ENCODE data around the gene ALPP. TPM values are rescaled to one million over a fixed set of nuclear protein-coding genes. Genes with fewer than 3 reads are reported as not detected.
"Not testable (repeated sequence)": the region's sequence is repeated elsewhere in the genome, so short reads cannot be mapped to it uniquely, and the experiment has no call there.

ALPP gene
- total RNA-seq, 1 donor from 2014 or later = not detected

DNA sequence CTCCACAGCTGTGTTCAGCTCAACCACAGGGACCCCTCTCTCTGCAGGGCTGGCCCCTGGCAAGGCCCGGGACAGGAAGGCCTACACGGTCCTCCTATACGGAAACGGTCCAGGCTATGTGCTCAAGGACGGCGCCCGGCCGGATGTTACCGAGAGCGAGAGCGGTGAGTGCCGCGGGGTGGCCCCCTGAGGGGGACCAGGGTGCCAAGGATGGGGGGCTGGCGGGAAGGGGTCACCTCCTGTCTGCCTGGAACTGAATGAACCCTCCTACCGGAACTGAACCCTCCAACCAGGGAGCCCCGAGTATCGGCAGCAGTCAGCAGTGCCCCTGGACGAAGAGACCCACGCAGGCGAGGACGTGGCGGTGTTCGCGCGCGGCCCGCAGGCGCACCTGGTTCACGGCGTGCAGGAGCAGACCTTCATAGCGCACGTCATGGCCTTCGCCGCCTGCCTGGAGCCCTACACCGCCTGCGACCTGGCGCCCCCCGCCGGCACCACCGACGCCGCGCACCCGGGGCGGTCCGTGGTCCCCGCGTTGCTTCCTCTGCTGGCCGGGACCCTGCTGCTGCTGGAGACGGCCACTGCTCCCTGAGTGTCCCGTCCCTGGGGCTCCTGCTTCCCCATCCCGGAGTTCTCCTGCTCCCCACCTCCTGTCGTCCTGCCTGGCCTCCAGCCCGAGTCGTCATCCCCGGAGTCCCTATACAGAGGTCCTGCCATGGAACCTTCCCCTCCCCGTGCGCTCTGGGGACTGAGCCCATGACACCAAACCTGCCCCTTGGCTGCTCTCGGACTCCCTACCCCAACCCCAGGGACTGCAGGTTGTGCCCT is 2.9 kb downstream of the ALPP start:
- DNase-seq (ENCODE audit: low read depth) = not testable (repeated sequence)

DNA sequence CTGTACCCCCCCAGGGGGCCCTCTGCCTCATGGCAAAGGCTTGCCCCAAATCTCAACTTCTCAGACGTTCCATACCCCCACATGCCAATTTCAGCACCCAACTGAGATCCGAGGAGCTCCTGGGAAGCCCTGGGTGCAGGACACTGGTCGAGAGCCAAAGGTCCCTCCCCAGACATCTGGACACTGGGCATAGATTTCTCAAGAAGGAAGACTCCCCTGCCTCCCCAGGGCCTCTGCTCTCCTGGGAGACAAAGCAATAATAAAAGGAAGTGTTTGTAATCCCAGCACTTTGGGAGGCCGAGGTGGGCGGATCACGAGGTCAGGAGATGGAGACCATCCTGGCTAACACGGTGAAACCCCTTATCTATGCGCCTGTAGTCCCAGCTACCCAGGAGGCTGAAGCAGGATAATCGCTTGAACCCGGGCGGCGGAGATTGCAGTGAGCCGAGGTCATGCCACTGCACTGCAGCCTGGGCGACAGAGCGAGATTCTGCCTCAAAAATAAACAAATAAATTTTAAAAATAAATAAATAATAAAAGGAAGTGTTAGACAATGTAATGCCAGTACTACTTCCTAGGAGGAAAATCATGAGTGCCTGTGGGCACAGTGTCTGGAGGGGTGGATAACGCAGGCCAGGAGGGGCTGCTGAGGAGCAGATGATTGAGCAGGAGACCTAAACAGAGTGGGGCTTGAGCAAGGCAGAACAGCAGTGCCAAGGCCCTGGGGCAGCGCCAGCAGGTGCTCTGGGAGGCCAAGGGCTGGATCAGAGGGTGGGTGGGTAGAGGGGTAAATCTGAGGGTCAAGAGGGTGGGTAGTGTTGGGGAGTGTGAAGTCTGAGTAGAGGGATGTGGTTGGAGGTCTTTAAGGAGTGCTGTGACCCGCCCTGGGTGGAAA is 4.0 kb downstream of the ALPP start:
- no peak for DNase-seq (ENCODE audit: low read depth)

DNA sequence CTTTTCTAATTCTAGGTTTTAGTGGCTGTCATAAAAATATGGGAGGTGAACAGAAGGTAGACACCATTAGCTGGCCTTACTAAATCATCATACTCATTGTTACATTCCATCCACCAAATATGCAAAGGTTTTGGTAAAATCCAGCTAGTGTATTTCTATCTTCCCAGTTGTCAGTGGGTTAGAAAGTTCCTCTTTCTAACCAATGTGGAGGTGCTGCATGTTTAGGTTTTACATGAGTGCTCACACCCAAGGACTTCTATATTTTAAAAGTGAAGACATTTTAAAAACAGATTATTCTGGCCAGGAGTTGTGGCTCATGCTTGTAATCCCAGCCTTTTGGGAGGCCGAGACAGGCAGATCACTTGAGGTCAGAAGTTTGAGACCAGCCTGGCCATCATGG is 5.9 kb downstream of the ALPP start:
- DNase-seq (ENCODE audit: low read depth) = no peak

DNA sequence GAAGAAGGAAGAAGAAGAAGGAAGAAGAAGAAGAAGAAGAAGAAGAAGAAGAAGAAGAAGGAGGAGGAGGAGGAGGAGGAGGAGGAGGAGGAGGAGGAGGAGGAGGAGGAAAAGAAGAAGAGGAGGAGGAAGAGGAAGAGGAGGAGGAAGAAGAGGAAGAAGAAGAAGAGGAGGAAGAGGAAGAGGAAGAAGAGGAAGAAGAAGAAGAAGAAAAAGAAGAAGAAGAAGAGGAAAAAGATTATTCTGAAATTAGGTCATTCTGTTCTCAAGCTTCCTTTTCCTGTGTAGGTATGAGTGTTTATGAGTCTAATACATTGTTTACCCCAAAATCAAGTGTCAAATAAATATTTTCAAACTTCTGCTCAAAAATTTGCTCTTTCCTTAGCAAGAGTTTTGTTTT is 6.5 kb downstream of the ALPP start:
- not testable (repeated sequence) for DNase-seq (ENCODE audit: low read depth)

DNA sequence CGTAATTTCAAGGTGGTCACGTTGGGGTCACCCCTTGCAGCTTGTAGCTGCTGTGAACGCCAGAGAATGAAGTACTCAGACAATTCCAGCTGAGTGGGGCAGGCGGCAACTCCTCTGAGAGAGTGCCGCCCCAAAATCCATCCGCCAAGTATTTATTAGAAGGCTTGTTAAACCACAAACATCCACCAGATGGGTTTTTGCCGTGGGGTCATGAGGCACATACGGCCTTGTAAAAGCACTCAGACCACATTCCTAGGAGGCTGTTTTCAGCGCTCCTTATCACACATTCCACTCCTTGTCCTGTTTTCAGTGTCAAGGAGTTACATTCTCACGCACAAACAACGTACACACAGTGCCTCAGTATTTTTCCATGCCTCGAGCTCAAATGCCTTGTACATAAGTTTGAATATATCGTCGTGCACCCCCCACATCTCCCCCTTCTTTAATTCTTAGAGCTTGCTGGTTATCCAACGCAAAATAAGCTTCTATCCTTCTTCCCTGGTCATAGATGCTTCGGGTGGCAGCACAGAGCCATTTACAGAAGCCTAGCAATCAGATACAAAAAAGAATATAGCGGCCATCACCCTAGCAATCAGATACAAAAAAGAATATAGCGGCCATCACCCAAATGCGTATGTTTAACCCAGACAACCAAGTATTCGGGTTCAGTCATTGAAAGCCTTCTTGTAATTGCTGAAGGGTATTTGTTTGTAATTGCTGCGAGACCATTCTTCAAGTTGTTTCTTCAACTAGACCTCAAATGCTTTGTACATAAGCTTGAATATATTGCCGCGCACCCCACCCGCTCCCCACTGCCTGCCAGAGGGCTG is 7.3 kb downstream of the ALPP start:
- DNase-seq (ENCODE audit: low read depth) = peak; percentile 19

DNA sequence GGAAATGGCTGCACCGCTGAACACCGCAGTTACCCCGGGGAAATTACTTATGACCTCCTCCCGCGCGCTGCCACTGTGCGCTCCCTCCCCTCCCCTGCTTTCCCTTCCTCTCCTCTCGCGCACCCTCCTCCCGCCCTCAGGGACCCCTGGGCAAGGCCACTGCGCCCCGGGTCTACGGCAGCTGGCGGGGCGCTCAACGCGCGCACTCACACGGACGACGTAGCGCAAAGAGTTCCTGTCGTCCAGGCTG is 7.9 kb downstream of the ALPP start:
- DNase-seq (ENCODE audit: low read depth) = no peak

DNA sequence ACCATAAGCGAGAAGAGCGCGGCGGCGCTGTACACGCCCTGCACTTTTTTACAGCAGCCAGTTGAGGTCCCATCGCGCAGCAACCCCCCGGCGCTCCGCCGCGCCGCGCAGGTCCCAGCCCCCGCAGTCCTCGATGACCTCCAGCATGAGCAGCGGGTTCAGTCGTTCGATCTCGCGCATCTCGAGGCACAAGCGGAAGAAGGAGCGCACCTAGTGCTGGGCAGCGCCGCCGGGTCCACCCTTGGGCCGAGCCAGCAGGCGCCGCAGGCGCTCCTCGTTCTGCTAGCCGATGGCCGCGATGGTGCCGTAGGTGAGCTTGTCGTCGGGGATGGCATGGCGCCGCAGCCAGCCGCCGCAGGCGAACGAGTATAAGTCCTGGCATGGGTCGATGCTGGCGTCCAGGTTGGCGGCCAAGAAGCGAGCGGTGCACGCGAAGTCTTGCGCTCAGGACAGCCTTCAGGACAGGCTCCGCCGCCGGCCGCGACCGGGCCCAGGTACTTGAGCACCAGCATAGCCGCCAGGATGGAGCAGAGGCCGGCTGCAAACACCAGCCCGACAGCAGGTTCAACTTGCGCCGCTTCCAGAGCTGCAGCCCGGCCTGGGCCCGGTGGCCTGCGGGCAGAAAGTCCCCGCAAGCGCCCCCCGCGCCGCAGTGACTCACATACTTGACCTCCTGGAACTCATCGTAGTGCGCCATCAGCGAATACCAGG is 8.3 kb downstream of the ALPP start:
- no peak for DNase-seq (ENCODE audit: low read depth)

DNA sequence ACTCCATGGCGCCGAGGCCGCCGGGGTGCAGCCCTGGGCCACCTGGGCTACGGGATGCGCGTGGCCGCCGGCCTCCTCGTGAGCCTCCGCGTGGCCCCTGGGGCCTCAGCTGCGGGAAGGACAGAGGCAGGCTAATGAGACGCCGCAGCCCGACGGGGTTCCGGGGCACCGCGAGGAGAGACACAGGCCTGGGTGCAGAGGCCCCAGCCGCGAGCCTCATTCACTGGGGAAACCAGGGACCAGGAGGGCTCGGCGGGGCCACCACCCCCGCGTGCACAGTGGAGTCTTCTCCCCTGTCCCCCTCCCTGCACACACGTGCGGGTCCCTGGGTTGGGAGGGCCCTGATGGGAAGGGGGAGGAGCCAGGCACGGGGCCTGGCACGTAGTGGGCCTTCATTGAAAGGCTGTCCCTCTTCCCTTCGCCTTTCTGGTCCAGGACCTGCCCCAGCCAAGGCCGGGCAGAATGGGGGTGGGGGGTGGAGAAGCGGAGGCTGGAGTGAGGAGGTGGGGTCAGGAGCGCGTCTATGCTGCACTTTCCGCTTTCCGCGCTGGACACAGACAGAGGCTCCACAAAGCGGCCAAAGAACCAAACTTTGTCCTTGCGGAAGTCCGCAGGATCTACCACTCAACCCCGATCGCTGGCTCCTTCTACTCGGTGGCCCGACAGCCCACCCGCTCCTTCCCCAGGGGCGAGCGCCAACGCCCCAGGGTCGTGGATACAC is 9.1 kb downstream of the ALPP start:
- no peak for DNase-seq (ENCODE audit: low read depth)

DNA sequence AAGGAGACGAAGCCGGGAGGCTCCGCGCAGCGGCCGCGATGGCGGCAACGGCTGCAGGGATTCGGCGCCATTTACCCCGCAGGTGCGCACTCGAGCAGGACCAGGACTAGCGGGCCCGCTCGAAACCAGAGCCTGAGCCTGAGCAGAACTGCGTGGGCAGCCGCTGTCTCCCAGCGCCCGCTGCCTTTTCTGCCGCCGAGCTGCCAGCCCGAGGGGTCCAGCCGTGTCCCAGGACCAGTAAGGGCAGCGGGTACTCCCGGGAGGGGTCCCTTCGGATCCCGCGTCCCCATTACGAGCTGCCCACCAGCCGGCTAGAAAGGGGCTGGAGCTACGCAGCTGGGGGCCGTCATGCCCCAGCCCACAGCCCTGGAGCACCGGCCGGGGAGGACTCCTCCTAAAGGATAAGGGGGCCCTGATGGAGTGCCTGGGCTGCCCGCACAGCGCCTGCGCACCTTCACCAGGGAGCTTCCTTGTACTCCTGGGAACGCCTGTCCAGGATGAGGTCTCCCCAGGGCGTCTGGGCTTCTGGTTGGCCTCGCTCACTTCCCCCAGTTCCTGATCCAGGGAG is 9.9 kb downstream of the ALPP start:
- no peak for DNase-seq (ENCODE audit: low read depth)

DNA sequence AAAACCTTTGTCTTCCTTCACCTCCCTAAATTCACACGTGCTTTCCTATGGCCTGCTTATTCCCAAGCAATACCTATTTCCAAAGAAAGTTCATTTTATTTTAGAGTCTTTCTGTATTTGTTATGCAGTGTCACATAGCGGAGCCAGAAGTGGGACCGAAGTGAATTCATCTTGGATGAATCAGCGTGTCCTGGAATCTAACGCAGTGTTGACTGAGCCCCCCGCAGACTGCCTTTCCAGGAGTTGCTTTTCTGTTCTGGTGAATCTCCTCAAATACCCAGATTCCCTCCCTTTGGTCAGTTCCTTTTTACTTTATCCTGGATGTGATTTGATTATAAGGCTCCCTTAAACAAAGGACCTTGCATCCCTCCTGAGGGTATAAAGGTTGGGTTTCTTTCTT is 10.8 kb downstream of the ALPP start:
- DNase-seq (ENCODE audit: low read depth) = no peak

DNA sequence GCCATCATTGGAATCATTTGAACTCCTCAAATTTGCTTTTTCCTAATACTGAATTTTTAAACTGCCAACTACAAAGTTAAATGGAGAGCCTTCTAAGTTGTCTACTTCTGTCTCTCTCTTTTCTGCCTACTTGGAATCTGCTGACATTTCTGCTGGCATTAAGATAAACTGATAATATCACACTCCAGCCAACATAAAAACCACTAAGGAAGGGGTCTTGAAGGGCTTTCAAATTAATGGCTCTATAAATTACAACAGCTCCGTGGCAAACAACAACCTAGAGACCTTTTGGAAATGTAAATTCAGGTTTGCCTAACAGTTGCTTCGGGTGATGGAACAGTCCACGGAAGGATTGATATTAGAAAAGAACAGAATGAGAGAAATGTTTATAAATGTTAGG is 12.1 kb downstream of the ALPP start:
- no peak for DNase-seq (ENCODE audit: low read depth)

DNA sequence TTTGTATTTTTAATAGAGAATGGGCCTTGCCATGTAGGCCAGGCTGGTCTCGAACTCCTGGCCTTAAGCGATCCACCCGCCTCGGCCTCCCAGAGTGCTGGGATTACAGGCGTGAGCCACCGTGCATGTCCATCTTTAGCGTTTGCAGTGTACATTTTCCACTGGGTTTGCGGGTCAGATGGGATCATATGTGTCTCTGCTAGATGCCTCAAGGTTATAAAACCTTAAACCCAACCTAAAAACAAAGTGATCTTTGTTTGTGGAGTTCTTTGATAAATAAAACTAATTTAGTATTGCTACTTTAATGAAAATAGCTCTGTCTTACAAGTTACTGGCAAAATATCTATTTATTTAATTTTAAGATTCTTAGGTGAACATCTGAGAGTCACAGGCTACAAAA is 15.0 kb downstream of the ALPP start:
- DNase-seq (ENCODE audit: low read depth) = no peak

DNA sequence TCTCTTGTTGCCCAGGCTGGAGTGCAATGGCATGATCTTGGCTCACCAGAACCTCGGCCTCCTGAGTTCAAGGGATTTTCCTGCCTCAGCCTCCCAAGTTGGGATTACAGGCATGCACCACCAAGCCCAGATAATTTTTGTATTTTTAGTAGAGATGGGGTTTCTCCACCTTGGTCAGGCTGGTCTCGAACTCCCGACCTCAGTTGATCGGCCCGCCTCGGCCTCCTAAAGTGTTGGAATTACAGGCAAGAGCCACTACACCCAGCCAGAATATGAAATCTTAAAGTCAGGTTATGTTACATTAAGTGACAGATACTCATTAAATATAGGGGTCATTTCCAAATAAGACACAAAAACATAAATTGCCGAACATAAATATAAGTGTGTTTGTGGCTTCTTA is 15.9 kb downstream of the ALPP start:
- not testable (repeated sequence) for DNase-seq (ENCODE audit: low read depth)

DNA sequence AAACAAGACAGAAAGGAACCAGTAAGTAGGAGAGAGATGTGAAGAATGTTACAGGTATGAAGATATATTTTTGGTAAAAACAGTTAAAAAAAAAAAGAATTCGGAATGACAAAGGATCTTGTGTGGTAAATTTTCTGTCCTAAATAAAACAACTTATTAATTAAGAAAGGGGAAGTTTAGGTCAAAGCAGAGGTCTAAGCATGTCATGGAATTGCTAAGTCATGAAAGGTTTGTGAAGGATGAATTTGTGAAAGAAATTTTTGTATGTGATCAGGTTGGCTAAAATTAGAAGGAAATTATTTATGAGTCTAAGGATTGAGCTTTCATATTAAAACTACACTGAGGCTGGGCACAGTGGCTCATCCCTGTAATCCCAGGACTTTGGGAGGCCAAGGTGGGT is 17.0 kb downstream of the ALPP start:
- DNase-seq (ENCODE audit: low read depth) = no peak

DNA sequence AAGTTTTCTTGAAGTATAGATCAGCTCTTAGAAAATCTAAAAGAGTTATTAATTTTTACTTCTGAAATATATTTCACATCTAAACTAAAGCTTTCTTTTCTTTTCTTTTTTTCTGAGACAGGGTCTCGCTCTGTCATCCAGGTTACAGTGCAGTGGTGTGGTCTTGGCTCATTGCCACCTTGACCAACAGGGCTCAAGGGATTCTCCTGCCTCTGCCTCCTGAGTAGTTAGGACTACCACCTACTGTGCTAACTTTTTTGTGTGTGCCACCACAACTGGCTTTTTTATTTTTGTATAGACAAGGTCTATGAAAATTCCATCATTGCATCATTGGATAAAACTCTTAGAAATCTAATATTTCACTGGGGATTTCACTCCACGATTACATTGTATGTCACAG is 18.1 kb downstream of the ALPP start:
- no peak for DNase-seq (ENCODE audit: low read depth)

DNA sequence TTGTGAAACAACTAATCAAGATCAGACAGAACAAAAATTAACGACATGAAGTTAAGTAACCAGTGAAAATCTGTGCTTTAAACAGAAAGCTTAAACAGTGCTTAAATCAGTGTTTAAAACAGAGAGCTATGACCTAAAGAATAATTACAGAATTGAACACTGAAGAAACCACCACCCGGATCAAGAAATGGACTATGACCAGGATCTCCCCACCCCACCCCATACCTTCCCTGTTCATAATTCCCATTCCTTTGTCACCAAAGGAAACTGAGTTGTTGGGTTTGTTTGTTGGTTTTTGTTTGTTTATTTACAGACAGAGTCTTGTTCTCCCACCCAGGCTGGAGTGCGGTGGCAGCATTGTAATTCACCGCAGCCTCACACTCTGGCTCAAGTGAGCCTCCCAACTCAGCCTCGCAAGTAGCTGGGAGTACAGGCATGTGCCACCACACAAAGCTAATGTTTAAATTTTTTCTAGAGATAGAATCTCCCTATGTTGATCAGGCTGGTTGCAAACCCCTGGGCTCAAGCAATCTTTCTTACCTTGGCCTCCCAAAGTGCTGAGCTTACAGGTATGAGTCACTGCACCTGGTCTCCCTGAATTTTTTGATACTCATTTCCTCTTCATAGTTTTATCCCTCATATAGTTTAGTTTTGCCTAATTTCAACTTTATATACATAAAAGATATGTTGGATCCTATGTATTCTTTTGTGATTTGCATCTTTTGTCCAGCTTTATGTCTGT is 19.9 kb downstream of the ALPP start:
- DNase-seq (ENCODE audit: low read depth) = no peak

DNA sequence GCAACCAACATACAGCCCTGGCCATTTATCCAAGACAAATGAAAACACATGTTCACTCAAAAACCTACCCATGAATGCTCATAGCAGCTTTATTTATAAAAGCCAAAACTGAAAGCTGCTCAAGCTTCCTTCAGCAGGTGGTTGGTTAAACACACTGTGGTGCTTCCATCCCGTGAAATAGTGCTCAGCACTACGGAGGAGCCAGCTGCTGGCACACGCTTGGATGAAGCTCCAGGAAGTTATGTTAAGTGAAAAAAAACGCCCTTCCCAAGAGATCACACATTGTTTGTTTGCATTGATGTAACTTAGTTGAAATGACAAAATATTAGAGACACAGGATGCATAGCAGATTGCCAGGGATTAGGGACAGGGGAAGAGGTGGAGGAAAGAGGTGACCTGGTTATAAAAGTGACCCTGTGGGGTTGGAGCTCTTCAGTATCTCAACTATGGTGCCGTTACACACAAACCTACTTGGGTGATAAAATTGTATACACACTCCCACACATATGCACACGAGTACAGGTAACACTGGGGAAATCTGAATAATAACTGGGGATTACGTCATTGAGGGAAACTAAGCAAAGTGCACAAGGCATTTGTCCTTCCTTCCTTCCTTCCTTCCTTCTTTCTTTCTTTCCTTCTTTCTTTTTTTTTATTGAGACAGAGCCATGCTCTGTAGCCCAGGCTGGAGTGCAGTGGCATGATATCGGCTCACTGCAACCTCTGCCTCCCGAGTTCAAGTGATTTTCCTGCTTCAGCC is 21.9 kb downstream of the ALPP start:
- no peak for DNase-seq (ENCODE audit: low read depth)

DNA sequence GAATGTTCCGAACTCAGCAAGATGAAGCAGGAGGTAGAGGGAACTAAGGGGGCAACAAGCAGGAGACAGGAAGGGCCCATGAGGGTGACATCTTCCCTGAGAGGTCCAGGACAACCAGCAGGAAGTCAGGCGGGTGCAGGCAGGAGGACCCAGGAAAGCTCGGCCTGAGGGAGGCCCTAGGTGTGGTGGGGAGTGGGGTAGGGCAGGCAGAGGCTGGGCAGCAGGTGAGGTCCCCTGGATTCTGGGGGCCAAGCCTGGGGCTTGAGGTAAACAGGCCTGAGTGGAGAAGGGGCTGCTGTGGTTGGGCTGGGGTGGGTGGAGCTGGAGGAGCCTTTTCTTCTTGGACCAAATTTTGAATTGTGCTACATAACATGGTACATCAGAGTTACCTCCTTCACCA is 24.0 kb downstream of the ALPP start:
- no peak for DNase-seq (ENCODE audit: low read depth)

DNA sequence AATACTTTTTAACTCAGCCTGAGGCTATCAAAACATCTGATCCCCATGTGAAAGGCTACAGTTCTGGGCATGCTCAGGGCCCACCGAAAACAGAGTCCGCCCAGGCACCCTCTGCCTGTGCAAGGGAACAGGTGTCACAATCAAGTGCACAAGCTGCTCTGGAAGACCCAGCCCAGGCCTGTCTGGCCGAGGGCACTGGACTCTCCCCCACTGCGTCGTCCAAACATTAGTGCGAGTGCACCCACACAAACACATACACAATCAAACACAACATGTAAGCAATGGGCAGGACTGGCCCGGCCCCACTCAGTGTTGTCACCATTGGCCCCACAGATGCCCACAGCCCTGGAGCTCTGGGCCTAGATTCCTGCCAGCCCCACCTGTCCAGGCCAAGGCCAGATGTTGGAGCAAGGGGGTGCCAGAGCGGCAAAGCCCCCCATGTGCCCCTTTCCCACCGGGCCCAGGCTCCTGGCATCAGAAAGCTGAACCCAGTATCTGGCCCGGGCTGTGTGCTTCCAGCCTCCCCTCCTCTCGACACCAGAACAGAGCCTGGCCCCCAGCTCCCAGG is 27.5 kb downstream of the ALPP start:
- DNase-seq (ENCODE audit: low read depth) = no peak
